ENCODE data around the gene ZNF664. TPM values are rescaled to one million over a fixed set of nuclear protein-coding genes. Genes with fewer than 3 reads are reported as not detected.
A peak's percentile ranks its signal among the peaks of the same experiment; 100 is the strongest.

The ZNF664 gene
- total RNA-seq (2014; rRNA removed; shearing (Covaris generic)), result 60.3 and 62.0 TPM in 2 replicates

- DNase-seq, result peak; percentile 99
- H3K4me3 ChIP-seq (ENCODE audit: insufficient read depth, low read depth, low read length), result peak within 1 kb of the TSS; percentile 81
- H3K27me3 ChIP-seq (ENCODE audit: control insufficient read depth, insufficient read depth, low read length), result peaks cover 46% of the 10 kb centered on the region
- peaks cover 1% of the 10 kb centered on the region for H3K36me3 ChIP-seq (replicated peaks; ENCODE audit: control insufficient read depth, insufficient read depth, low read length)
These were observed at the start of gene ZNF664, which contains the start of gene CCDC92 for GRCh38 chr12:123972457-123973401. Gene ZNF664, plus strand, starts transcription at chr12:123973215. Its CDS starts 38,930 bp downstream, at chr12:124012145. Gene CCDC92, minus strand, starts transcription at chr12:123972831. Its CDS starts 28,526 bp downstream, at chr12:123944305.

- no peak overlapping the region for H3K4me3 ChIP-seq (ENCODE audit: insufficient read depth, low read depth, low read length)
- DNase-seq, result no peak
- H3K36me3 ChIP-seq (replicated peaks; ENCODE audit: control insufficient read depth, insufficient read depth, low read length), result no peaks in the 10 kb centered on the region
- H3K27me3 ChIP-seq (ENCODE audit: control insufficient read depth, insufficient read depth, low read length), result no peaks in the 10 kb centered on the region
These were observed 49.1 kb upstream of the ZNF664 start for GRCh38 chr12:123923927-123924326.

- Histone ChIP-seq H3K27me3 (ENCODE audit: control insufficient read depth, insufficient read depth, low read length) (no peaks in the 10 kb centered on the region), H3K36me3 (replicated peaks; ENCODE audit: control insufficient read depth, insufficient read depth, low read length) (no peaks in the 10 kb centered on the region), H3K4me3 (ENCODE audit: insufficient read depth, low read depth, low read length) (no peak overlapping the region)
- no peak for DNase-seq
These were observed 48.5 kb upstream of the ZNF664 start for GRCh38 chr12:123924539-123924938.

GRCh38 chr12:123928274-123928865, 44.6 kb upstream of the ZNF664 start:
- H3K27me3 ChIP-seq (ENCODE audit: control insufficient read depth, insufficient read depth, low read length), result no peaks in the 10 kb centered on the region
- no peaks in the 10 kb centered on the region for H3K36me3 ChIP-seq (replicated peaks; ENCODE audit: control insufficient read depth, insufficient read depth, low read length)
- no peak overlapping the region for H3K4me3 ChIP-seq (ENCODE audit: insufficient read depth, low read depth, low read length)
- no peak for DNase-seq

GRCh38 chr12:123928897-123929296, 44.1 kb upstream of the ZNF664 start:
- no peak for DNase-seq
- Histone ChIP-seq H3K27me3 (ENCODE audit: control insufficient read depth, insufficient read depth, low read length) (no peaks in the 10 kb centered on the region), H3K4me3 (ENCODE audit: insufficient read depth, low read depth, low read length) (no peak overlapping the region), H3K36me3 (replicated peaks; ENCODE audit: control insufficient read depth, insufficient read depth, low read length) (no peaks in the 10 kb centered on the region)

- no peak overlapping the region for H3K4me3 ChIP-seq (ENCODE audit: insufficient read depth, low read depth, low read length)
- H3K36me3 ChIP-seq (replicated peaks; ENCODE audit: control insufficient read depth, insufficient read depth, low read length), result no peaks in the 10 kb centered on the region
- no peaks in the 10 kb centered on the region for H3K27me3 ChIP-seq (ENCODE audit: control insufficient read depth, insufficient read depth, low read length)
- no peak for DNase-seq
These were observed 43.0 kb upstream of the ZNF664 start for GRCh38 chr12:123929946-123930583.

GRCh38 chr12:123931686-123932321, 41.2 kb upstream of the ZNF664 start:
- Histone ChIP-seq H3K4me3 (ENCODE audit: insufficient read depth, low read depth, low read length) (no peak overlapping the region), H3K27me3 (ENCODE audit: control insufficient read depth, insufficient read depth, low read length) (no peaks in the 10 kb centered on the region), H3K36me3 (replicated peaks; ENCODE audit: control insufficient read depth, insufficient read depth, low read length) (no peaks in the 10 kb centered on the region)
- DNase-seq, result no peak

GRCh38 chr12:123933214-123933613, 39.8 kb upstream of the ZNF664 start:
- H3K36me3 ChIP-seq (replicated peaks; ENCODE audit: control insufficient read depth, insufficient read depth, low read length), result no peaks in the 10 kb centered on the region
- H3K27me3 ChIP-seq (ENCODE audit: control insufficient read depth, insufficient read depth, low read length), result no peaks in the 10 kb centered on the region
- DNase-seq, result no peak
- H3K4me3 ChIP-seq (ENCODE audit: insufficient read depth, low read depth, low read length), result no peak overlapping the region

- no peak overlapping the region for H3K4me3 ChIP-seq (ENCODE audit: insufficient read depth, low read depth, low read length)
- H3K27me3 ChIP-seq (ENCODE audit: control insufficient read depth, insufficient read depth, low read length), result no peaks in the 10 kb centered on the region
These were observed 38.9 kb upstream of the ZNF664 start for GRCh38 chr12:123934016-123934620.

GRCh38 chr12:123934829-123935228, 38.2 kb upstream of the ZNF664 start:
- Histone ChIP-seq H3K4me3 (ENCODE audit: insufficient read depth, low read depth, low read length) (no peak overlapping the region), H3K36me3 (replicated peaks; ENCODE audit: control insufficient read depth, insufficient read depth, low read length) (no peaks in the 10 kb centered on the region), H3K27me3 (ENCODE audit: control insufficient read depth, insufficient read depth, low read length) (no peaks in the 10 kb centered on the region)
- no peak for DNase-seq

More at GRCh38 chr12:123934016-123934620, 38.9 kb upstream of the ZNF664 start:
- no peaks in the 10 kb centered on the region for H3K36me3 ChIP-seq (replicated peaks; ENCODE audit: control insufficient read depth, insufficient read depth, low read length)
- DNase-seq, result no peak

GRCh38 chr12:123935956-123936355, 37.1 kb upstream of the ZNF664 start:
- no peak for DNase-seq

GRCh38 chr12:123936471-123936870, 36.5 kb upstream of the ZNF664 start:
- no peak for DNase-seq
- Histone ChIP-seq H3K36me3 (replicated peaks; ENCODE audit: control insufficient read depth, insufficient read depth, low read length) (no peaks in the 10 kb centered on the region), H3K4me3 (ENCODE audit: insufficient read depth, low read depth, low read length) (no peak overlapping the region), H3K27me3 (ENCODE audit: control insufficient read depth, insufficient read depth, low read length) (no peaks in the 10 kb centered on the region)

More at GRCh38 chr12:123935956-123936355, 37.1 kb upstream of the ZNF664 start:
- Histone ChIP-seq H3K27me3 (ENCODE audit: control insufficient read depth, insufficient read depth, low read length) (no peaks in the 10 kb centered on the region), H3K36me3 (replicated peaks; ENCODE audit: control insufficient read depth, insufficient read depth, low read length) (no peaks in the 10 kb centered on the region), H3K4me3 (ENCODE audit: insufficient read depth, low read depth, low read length) (no peak overlapping the region)

- no peak for DNase-seq
These were observed 35.9 kb upstream of the ZNF664 start for GRCh38 chr12:123936956-123937706.

More at GRCh38 chr12:123936956-123937706, 35.9 kb upstream of the ZNF664 start:
- Histone ChIP-seq H3K36me3 (replicated peaks; ENCODE audit: control insufficient read depth, insufficient read depth, low read length) (no peaks in the 10 kb centered on the region), H3K27me3 (ENCODE audit: control insufficient read depth, insufficient read depth, low read length) (no peaks in the 10 kb centered on the region), H3K4me3 (ENCODE audit: insufficient read depth, low read depth, low read length) (no peak overlapping the region)
